Breast epithelium (tissue), 4 donors: ENCODE data around the gene NPSR1. TPM values are rescaled to one million over a fixed set of nuclear protein-coding genes. Genes with fewer than 3 reads are reported as not detected.
"Not testable (repeated sequence)": the region's sequence is repeated elsewhere in the genome, so short reads cannot be mapped to it uniquely, and the experiment has no call there.

Experiments
- DNase-seq, 2 donors: peaks; one replicate each; pipeline ENCODE4 v3.0.0-alpha.2; 2019; ENCODE audit warnings: low spot score in 2 of 2
- H3K27ac ChIP-seq, 2 donors: fragments of 200-600 bp; sonication (generic) in 1 of 2; one replicate each; pipeline ENCODE4 v1.5.1; 2016 to 2019; ENCODE audit warnings: mild to moderate bottlenecking in 1 of 2
- H3K27me3 ChIP-seq, 2 donors: fragments of 200-600 bp; sonication (generic) in 1 of 2; one replicate each; pipeline versions ENCODE4 v1.5.1 to v1.6.0; 2017 to 2019; ENCODE audit warnings: control low read depth in 1 of 2, mild to moderate bottlenecking in 1 of 2
- H3K36me3 ChIP-seq: fragments of 200-600 bp; one replicate; pipeline ENCODE4 v1.5.1; 2019
- H3K4me1 ChIP-seq, 2 donors: fragments of 200-600 bp; sonication (generic); one replicate each; pipeline ENCODE4 v1.5.1; 2016 to 2019; ENCODE audit warnings: control low read depth in 1 of 2
- H3K4me3 ChIP-seq, 3 donors: fragments of 200-600 bp; sonication (generic); 1 replicate in 2 of 3; 2 replicates in 1 of 3; pipeline ENCODE4 v1.5.1; 2016 to 2019; ENCODE audit warnings: mild to moderate bottlenecking in 3 of 3, moderate library complexity in 2 of 3
- H3K9me3 ChIP-seq, 2 donors: fragments of 200-600 bp; sonication (generic) in 1 of 2; one replicate each; pipeline ENCODE4 v1.5.1; 2016 to 2019; ENCODE audit warnings: control low read depth in 1 of 2
- POLR2A ChIP-seq: fragments of 450-650 bp; IDR thresholded peaks from one replicate; pipeline ENCODE4 v1.6.1; 2016; ENCODE audit warnings: antibody characterized with exemption, mild to moderate bottlenecking, moderate library complexity
- POLR2AphosphoS5 ChIP-seq, 3 donors: sonication (generic); formaldehyde crosslinking; IDR thresholded peaks; one replicate each; pipeline ENCODE4 v1.6.1; 2017; ENCODE audit warnings: antibody characterized with exemption in 3 of 3
- intact Hi-C: fragments of 100-400 bp; cut with DNase I; formaldehyde crosslinking; loops from one replicate; pipeline ENCODE4 v1.15.1; 2023; ENCODE audit warnings: low total_unique reads
- total RNA-seq, 3 donors: library from RNA; depleted of rRNA; stranded (reverse); fragments of >200 nt; gene quantifications; one replicate each; pipeline ENCODE4 v1.1.0, GENCODE V29; 2016
- TF ChIP-seq, protein P1 (sequence below), 3 donors: fragments of 450-650 bp; IDR thresholded peaks; one replicate each; pipeline ENCODE4 v1.5.1; 2016 to 2017; ENCODE audit warnings: antibody characterized with exemption in 3 of 3, mild to moderate bottlenecking in 3 of 3, moderate library complexity in 3 of 3

NPSR1 gene, protein sequence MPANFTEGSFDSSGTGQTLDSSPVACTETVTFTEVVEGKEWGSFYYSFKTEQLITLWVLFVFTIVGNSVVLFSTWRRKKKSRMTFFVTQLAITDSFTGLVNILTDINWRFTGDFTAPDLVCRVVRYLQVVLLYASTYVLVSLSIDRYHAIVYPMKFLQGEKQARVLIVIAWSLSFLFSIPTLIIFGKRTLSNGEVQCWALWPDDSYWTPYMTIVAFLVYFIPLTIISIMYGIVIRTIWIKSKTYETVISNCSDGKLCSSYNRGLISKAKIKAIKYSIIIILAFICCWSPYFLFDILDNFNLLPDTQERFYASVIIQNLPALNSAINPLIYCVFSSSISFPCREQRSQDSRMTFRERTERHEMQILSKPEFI
- total RNA-seq, result not detected

DNA sequence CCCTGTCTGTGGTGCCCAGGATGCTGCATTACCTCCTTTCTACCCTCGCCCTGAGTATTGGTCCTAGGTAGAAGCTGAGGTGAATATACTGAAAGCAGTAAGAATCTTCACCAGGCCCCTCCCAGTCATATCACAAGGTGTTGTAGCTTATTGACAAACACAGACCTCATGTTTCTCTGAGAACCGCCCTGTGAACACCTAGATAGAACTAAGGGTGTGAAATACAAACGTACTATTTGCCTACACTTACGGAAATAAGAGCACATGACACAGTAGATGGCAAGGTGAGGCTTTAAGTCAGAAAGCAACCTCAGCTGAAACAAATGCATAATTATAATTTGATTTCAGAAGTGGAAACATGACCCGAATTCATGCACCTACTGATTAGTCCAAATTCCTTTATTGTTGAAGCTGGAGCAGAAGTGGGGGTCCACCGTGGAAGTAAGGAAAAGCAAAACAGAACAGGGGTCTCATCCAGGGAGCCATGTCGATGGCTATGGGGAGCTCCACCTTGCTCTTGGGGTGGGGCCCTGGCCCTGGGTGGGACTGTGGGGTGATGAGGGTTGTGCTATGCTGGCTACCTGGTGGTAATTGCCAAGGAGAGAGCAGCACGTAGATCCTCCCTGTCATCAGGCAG is at the start of gene NPSR1:
TSS of gene NPSR1 (plus strand) at position 587 of the 637 bp plus-strand sequence. CDS start 195 bp downstream, outside the sequence.
- no peaks in the 10 kb centered on the region for H3K4me1 ChIP-seq
- H3K27me3 ChIP-seq, result no peaks in the 10 kb centered on the region
- no peak within 1 kb of the TSS for H3K27ac ChIP-seq
- H3K36me3 ChIP-seq, result no peaks in the 10 kb centered on the region
- no peaks in the 10 kb centered on the region for H3K9me3 ChIP-seq
- no peak within 1 kb of the TSS for H3K4me3 ChIP-seq
- no peak for DNase-seq
- intact Hi-C loops, result no loop called here
- TF ChIP-seq, protein P1, sequence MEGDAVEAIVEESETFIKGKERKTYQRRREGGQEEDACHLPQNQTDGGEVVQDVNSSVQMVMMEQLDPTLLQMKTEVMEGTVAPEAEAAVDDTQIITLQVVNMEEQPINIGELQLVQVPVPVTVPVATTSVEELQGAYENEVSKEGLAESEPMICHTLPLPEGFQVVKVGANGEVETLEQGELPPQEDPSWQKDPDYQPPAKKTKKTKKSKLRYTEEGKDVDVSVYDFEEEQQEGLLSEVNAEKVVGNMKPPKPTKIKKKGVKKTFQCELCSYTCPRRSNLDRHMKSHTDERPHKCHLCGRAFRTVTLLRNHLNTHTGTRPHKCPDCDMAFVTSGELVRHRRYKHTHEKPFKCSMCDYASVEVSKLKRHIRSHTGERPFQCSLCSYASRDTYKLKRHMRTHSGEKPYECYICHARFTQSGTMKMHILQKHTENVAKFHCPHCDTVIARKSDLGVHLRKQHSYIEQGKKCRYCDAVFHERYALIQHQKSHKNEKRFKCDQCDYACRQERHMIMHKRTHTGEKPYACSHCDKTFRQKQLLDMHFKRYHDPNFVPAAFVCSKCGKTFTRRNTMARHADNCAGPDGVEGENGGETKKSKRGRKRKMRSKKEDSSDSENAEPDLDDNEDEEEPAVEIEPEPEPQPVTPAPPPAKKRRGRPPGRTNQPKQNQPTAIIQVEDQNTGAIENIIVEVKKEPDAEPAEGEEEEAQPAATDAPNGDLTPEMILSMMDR (IDR thresholded peaks at IDR 0.05), result no peak
- TF ChIP-seq POLR2AphosphoS5 (IDR thresholded peaks at IDR 0.05), result no peak
- no peak for TF ChIP-seq POLR2A

DNA sequence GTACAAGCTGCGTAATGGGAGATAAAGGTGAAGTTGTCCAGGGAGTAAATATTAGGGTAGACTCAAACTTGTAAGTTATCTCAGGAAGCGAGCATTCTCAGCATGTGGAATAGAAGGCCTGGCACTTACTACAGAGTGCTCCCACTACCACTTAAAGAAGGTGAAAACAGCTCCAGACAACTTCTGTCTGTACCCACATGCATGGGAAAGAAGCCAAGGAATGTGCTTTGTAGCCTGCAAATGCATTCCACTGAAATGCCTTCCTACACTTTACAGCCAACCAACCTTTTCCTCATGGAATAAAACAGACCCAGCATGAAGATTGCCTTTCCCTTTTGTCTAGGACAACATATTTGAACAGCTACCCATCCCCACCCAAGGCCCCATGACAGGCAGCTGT is 45.4 kb upstream of the NPSR1 start:
- no peak overlapping the region for H3K27ac ChIP-seq
- H3K27me3 ChIP-seq, result no peaks in the 10 kb centered on the region
- no peaks in the 10 kb centered on the region for H3K36me3 ChIP-seq
- intact Hi-C loops, result no loop called here
- no peaks in the 10 kb centered on the region for H3K9me3 ChIP-seq
- no peak for DNase-seq
- no peak overlapping the region for H3K4me3 ChIP-seq
- TF ChIP-seq, protein P1 (IDR thresholded peaks at IDR 0.05), result no peak
- no peak for TF ChIP-seq POLR2AphosphoS5 (IDR thresholded peaks at IDR 0.05)
- TF ChIP-seq POLR2A, result no peak
- no peaks in the 10 kb centered on the region for H3K4me1 ChIP-seq

DNA sequence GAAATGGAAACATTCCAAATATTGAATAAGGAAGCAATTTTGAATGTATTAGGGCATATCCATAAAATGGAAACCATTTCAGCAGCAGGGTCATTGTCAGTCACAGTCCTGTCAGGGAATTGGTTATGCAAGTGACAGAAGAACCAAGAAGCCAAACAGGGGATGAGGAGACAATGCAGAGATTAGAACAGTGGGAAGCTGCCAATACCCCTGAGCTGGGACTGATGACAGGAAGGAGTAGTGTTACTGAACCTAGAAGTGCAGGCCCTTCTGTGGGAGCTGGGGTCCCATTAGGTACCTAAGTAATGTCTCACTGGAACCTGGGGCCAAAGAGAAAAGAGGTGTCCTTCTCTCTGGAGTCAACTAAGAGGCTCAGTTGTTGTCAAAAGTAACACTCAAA is 37.6 kb upstream of the NPSR1 start:
- Histone ChIP-seq H3K27me3 (no peaks in the 10 kb centered on the region), H3K4me1 (no peaks in the 10 kb centered on the region), H3K36me3 (no peaks in the 10 kb centered on the region), H3K9me3 (no peaks in the 10 kb centered on the region), H3K27ac (no peak overlapping the region), H3K4me3 (no peak overlapping the region)
- intact Hi-C loops, result no loop called here
- no peak for DNase-seq
- no peak for TF ChIP-seq POLR2AphosphoS5 (IDR thresholded peaks at IDR 0.05)
- TF ChIP-seq, protein P1 (IDR thresholded peaks at IDR 0.05), result no peak
- TF ChIP-seq POLR2A, result no peak

DNA sequence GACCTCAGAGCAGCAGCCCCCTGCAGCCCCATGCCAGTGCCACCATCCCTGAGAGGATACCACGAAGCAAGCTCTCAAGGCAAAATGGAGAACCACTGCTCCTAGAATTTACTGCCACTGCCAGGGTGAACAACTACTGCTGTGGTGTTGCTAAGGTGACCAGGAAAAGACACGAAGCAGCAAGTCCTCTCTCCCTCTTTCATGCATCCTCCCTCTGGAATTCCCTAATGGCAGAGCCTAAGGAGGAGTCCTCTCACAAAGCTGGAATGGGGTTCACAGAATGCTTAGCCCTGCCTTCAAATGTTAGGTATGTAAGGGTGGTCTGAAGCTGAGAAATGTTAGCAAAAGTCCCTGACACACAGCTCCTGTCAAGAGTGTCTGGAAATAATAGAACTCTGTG is 35.8 kb upstream of the NPSR1 start:
- intact Hi-C loops, result no loop called here
- H3K4me1 ChIP-seq, result no peaks in the 10 kb centered on the region
- no peak for DNase-seq
- H3K9me3 ChIP-seq, result no peaks in the 10 kb centered on the region
- H3K4me3 ChIP-seq, result no peak overlapping the region
- no peaks in the 10 kb centered on the region for H3K27me3 ChIP-seq
- TF ChIP-seq, protein P1 (IDR thresholded peaks at IDR 0.05), result no peak
- TF ChIP-seq POLR2AphosphoS5 (IDR thresholded peaks at IDR 0.05) (no peak), POLR2A (no peak)
- no peaks in the 10 kb centered on the region for H3K36me3 ChIP-seq
- H3K27ac ChIP-seq, result no peak overlapping the region

DNA sequence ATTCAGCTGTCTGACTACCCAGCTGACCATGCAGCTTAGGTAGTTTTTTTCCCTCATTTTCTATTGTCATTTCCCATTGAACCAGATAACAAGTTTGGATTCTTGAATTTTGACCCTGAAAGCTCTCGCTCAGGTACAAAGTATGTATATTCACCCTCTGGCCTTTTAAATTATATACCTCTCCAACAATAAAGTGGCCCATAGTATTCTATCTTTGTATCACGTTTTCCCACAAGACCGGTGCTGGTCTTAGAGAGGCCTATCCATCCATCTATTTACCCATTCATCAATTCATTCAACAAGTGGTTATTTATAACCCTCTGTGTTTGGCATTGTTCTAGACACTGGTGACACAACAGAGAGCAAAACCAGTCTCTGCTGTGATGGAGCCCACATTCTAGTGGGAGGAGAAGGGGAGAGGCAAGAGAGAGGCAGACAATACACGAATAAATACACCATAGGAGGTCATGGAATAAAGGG is 35.2 kb upstream of the NPSR1 start:
- TF ChIP-seq POLR2A (no peak), POLR2AphosphoS5 (IDR thresholded peaks at IDR 0.05) (no peak)
- TF ChIP-seq, protein P1 (IDR thresholded peaks at IDR 0.05), result no peak
- Histone ChIP-seq H3K27me3 (no peaks in the 10 kb centered on the region), H3K4me1 (no peaks in the 10 kb centered on the region), H3K27ac (no peak overlapping the region), H3K4me3 (no peak overlapping the region), H3K9me3 (no peaks in the 10 kb centered on the region), H3K36me3 (no peaks in the 10 kb centered on the region)
- intact Hi-C loops, result no loop called here
- DNase-seq, result no peak

DNA sequence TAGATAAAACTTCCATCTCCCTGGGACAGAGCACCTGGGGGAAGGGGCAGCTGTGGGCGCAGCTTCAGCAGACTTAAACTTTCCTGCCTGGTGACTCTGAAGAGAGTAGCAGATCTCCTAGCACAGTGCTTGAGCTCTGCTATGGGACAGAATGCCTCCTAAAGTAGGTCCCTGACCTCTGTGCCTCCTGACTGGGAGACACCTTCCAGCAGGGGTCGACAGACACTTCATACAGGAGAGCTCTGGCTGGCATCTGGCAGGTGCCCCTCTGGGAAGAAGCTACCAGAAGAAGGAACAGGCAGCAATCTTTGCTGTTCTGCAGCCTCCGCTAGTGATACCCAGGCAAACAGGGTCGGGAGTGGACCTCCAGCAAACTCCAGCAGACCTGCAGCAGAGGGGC is 29.4 kb upstream of the NPSR1 start:
- H3K4me1 ChIP-seq, intact Hi-C loops, H3K36me3 ChIP-seq, H3K9me3 ChIP-seq, H3K27ac ChIP-seq, H3K27me3 ChIP-seq, H3K4me3 ChIP-seq, DNase-seq: not testable (repeated sequence)
